WTC11 (cell line): ENCODE results near the gene KRTAP10-2. TPM values are rescaled to one million over a fixed set of nuclear protein-coding genes. Genes with fewer than 3 reads are reported as not detected.

Source experiments
- ATAC-seq: fragments of 200-7000 bp; cut with Tn5 transposase; 2 replicates; pipeline ENCODE4 v1.10.0; 2021; ENCODE audit warnings: mild to moderate bottlenecking, moderate library complexity
- CTCF ChIA-PET: fragments of 300-600 bp; sonication (Branson Sonifier 250); formaldehyde crosslinking; loops from one replicate; lab custom pipeline; 2021; ENCODE audit warnings: antibody characterized with exemption; lab: Charles Lee
- POLR2A ChIA-PET: fragments of 350-600 bp; sonication (Branson Sonifier 250); formaldehyde crosslinking; loops from one replicate; lab custom pipeline; 2021; ENCODE audit warnings: antibody characterized with exemption; lab: Charles Lee
- DNase-seq: peaks from one replicate; pipeline ENCODE4 v3.0.0; 2021; ENCODE audit warnings: low spot score
- H3K27ac Mint-ChIP-seq: 2 replicates; pipeline ENCODE4 v1.8.0; 2021; ENCODE audit warnings: mixed read lengths
- H3K27me3 Mint-ChIP-seq: 2 replicates; pipeline ENCODE4 v1.8.0; 2021; ENCODE audit warnings: low read depth, mild to moderate bottlenecking, moderate library complexity, mixed read lengths
- H3K36me3 Mint-ChIP-seq: 2 replicates; pipeline ENCODE4 v1.8.0; 2021; ENCODE audit warnings: mixed read lengths
- H3K4me1 Mint-ChIP-seq: 2 replicates; pipeline ENCODE4 v1.8.0; 2022; ENCODE audit warnings: mixed read lengths
- H3K4me3 Mint-ChIP-seq: 2 replicates; pipeline ENCODE4 v1.8.0; 2021; ENCODE audit warnings: mild to moderate bottlenecking, moderate library complexity, mixed read lengths
- H3K9me3 Mint-ChIP-seq: 2 replicates; pipeline ENCODE4 v1.8.0; 2021; ENCODE audit warnings: mixed read lengths
- ATF6 ChIP-seq: sonication (generic); formaldehyde crosslinking; IDR thresholded peaks from 2 replicates; pipeline ENCODE4 v1.8.1; 2023; ENCODE audit warnings: mild to moderate bottlenecking, missing genetic modification reagents
- CBFB ChIP-seq: sonication (generic); formaldehyde crosslinking; IDR thresholded peaks from 2 replicates; pipeline ENCODE4 v1.8.1; 2022; ENCODE audit warnings: mild to moderate bottlenecking, low read depth, missing genetic modification reagents
- CDX4 ChIP-seq: fragments of 250-450 bp; sonication (Bioruptor Pico); IDR thresholded peaks from 2 replicates; pipeline ENCODE4 v1.9.0; 2021; ENCODE audit warnings: moderate library complexity, mild to moderate bottlenecking, inconsistent platforms, borderline replicate concordance
- CTCF ChIP-seq: fragments of 200-600 bp; IDR thresholded peaks from 2 replicates; pipeline ENCODE4 v1.8.0; 2022; ENCODE audit warnings: antibody characterized with exemption
- E2F1 ChIP-seq: sonication (generic); formaldehyde crosslinking; IDR thresholded peaks from 2 replicates; pipeline ENCODE4 v1.8.0; 2022; ENCODE audit warnings: mild to moderate bottlenecking, missing genetic modification reagents
- ELF4 ChIP-seq: sonication (generic); formaldehyde crosslinking; IDR thresholded peaks from 2 replicates; pipeline ENCODE4 v1.8.1; 2022; ENCODE audit warnings: low read depth, mild to moderate bottlenecking, moderate library complexity, missing genetic modification reagents
- ESRRA ChIP-seq: sonication (generic); formaldehyde crosslinking; IDR thresholded peaks from 2 replicates; pipeline ENCODE4 v1.8.1; 2022; ENCODE audit warnings: mild to moderate bottlenecking, missing genetic modification reagents, borderline replicate concordance
- FOXJ3 ChIP-seq: sonication (generic); formaldehyde crosslinking; IDR thresholded peaks from 2 replicates; pipeline ENCODE4 v1.9.0; 2021; ENCODE audit warnings: missing genetic modification reagents, mild to moderate bottlenecking, borderline replicate concordance
- FOXP1 ChIP-seq: sonication (generic); formaldehyde crosslinking; IDR thresholded peaks from 2 replicates; pipeline ENCODE4 v1.8.0; 2022; ENCODE audit warnings: missing genetic modification reagents, mild to moderate bottlenecking, moderate library complexity, borderline replicate concordance
- FOXP4 ChIP-seq: sonication (generic); formaldehyde crosslinking; IDR thresholded peaks from 2 replicates; pipeline ENCODE4 v1.8.0; 2022; ENCODE audit warnings: mild to moderate bottlenecking, missing genetic modification reagents
- GABPB1 ChIP-seq: sonication (generic); formaldehyde crosslinking; IDR thresholded peaks from 2 replicates; pipeline ENCODE4 v1.8.1; 2023; ENCODE audit warnings: mild to moderate bottlenecking, missing genetic modification reagents
- HMGXB4 ChIP-seq: sonication (generic); formaldehyde crosslinking; IDR thresholded peaks from 2 replicates; pipeline ENCODE4 v1.8.1; 2023; ENCODE audit warnings: mild to moderate bottlenecking, moderate library complexity, missing genetic modification reagents
- JAZF1 ChIP-seq: fragments of 250-450 bp; sonication (Bioruptor Pico); IDR thresholded peaks from 2 replicates; pipeline ENCODE4 v1.9.0; 2021; ENCODE audit warnings: moderate library complexity, mild to moderate bottlenecking, inconsistent platforms
- MXD4 ChIP-seq: fragments of 250-450 bp; sonication (Bioruptor Pico); IDR thresholded peaks from 2 replicates; pipeline ENCODE4 v1.8.0; 2021; ENCODE audit warnings: mild to moderate bottlenecking, moderate library complexity, borderline replicate concordance
- TEAD1 ChIP-seq: sonication (generic); formaldehyde crosslinking; IDR thresholded peaks from 2 replicates; pipeline ENCODE4 v1.8.0; 2022; ENCODE audit warnings: mild to moderate bottlenecking, missing genetic modification reagents
- TP53 ChIP-seq: sonication (generic); formaldehyde crosslinking; IDR thresholded peaks from 2 replicates; pipeline ENCODE4 v1.8.1; 2023; ENCODE audit warnings: mild to moderate bottlenecking, missing genetic modification reagents
- USF2 ChIP-seq: sonication (generic); formaldehyde crosslinking; IDR thresholded peaks from 2 replicates; pipeline ENCODE4 v1.8.1; 2023; ENCODE audit warnings: mild to moderate bottlenecking, missing genetic modification reagents, moderate library complexity
- ZNF121 ChIP-seq: sonication (generic); formaldehyde crosslinking; IDR thresholded peaks from 2 replicates; pipeline ENCODE4 v1.8.0; 2023; ENCODE audit warnings: missing genetic modification reagents
- ZNF219 ChIP-seq: sonication (generic); formaldehyde crosslinking; IDR thresholded peaks from 2 replicates; pipeline ENCODE4 v1.8.0; 2023; ENCODE audit warnings: missing genetic modification reagents, mild to moderate bottlenecking, borderline replicate concordance
- total RNA-seq: library from RNA; stranded (reverse); gene quantifications from 3 replicates; pipeline ENCODE4 v1.2.3, GENCODE V29; 2021

The KRTAP10-2 gene
- total RNA-seq, 1 experiment from 2014 or later, result not detected

- no peak for DNase-seq
- H3K27me3 Mint-ChIP-seq, result no peaks in the 10 kb centered on the region; the same call in 1 of the 2 replicates
- CTCF ChIA-PET, result interaction anchor here (2.2 kb wide), 1 partner anchor 215 kb away, joined by 9 read pairs; no protein-coding TSS in a partner anchor
- peaks cover 33% of the 10 kb centered on the region for H3K9me3 Mint-ChIP-seq
- no peak for TF ChIP-seq ATF6 (CRISPR knock-in tag)
- no peak for TF ChIP-seq ESRRA (CRISPR knock-in tag)
- no peak for TF ChIP-seq ZNF219 (CRISPR knock-in tag)
- TF ChIP-seq CBFB (CRISPR knock-in tag), result no peak
- TF ChIP-seq USF2 (CRISPR knock-in tag), result no peak
- TF ChIP-seq TEAD1 (CRISPR knock-in tag), result no peak
- TF ChIP-seq FOXP4 (CRISPR knock-in tag), result no peak
- TF ChIP-seq FOXP1 (CRISPR knock-in tag), result no peak
- TF ChIP-seq CDX4 (CRISPR knock-in tag), result no peak
- no peak for TF ChIP-seq MXD4 (CRISPR knock-in tag)
- no peak overlapping the region for H3K27ac Mint-ChIP-seq
- H3K4me1 Mint-ChIP-seq, result peaks cover 17% of the 10 kb centered on the region
- H3K36me3 Mint-ChIP-seq, result peaks cover 21% of the 10 kb centered on the region
- H3K4me3 Mint-ChIP-seq, result no peak overlapping the region
- no peak for ATAC-seq
- POLR2A ChIA-PET, result no interaction called here
Measured at GRCh38 chr21:44578371-44579055, 27.2 kb upstream of the KRTAP10-2 start.

GRCh38 chr21:44576025-44576420, 24.7 kb upstream of the KRTAP10-2 start:
- ATAC-seq (no peak), DNase-seq (no peak)
- peaks cover 17% of the 10 kb centered on the region for H3K4me1 Mint-ChIP-seq
- H3K4me3 Mint-ChIP-seq, result no peak overlapping the region
- POLR2A ChIA-PET, result no interaction called here
- no peak overlapping the region for H3K27ac Mint-ChIP-seq
- H3K9me3 Mint-ChIP-seq, result peaks cover 33% of the 10 kb centered on the region
- peaks cover 25% of the 10 kb centered on the region for H3K36me3 Mint-ChIP-seq
- peaks cover 6% of the 10 kb centered on the region for H3K27me3 Mint-ChIP-seq
- CTCF ChIA-PET, result no interaction called here
- no peak for TF ChIP-seq HMGXB4 (CRISPR knock-in tag)
- TF ChIP-seq E2F1, result no peak
- no peak for TF ChIP-seq CTCF
- TF ChIP-seq GABPB1, result no peak
- no peak for TF ChIP-seq MXD4 (CRISPR knock-in tag)
- TF ChIP-seq CDX4 (CRISPR knock-in tag), result no peak
- TF ChIP-seq ELF4 (CRISPR knock-in tag), result no peak
- TF ChIP-seq TP53, result no peak
- no peak for TF ChIP-seq TEAD1 (CRISPR knock-in tag)
- no peak for TF ChIP-seq ZNF219 (CRISPR knock-in tag)
- no peak for TF ChIP-seq FOXJ3 (CRISPR knock-in tag)
- TF ChIP-seq ZNF121, result no peak
- no peak for TF ChIP-seq ATF6 (CRISPR knock-in tag)
- TF ChIP-seq JAZF1, result no peak
